GM12891 (cell line): ENCODE results near the gene EIF3K.
A peak's percentile ranks its signal among the peaks of the same experiment; 100 is the strongest.
"Not testable (repeated sequence)": the region's sequence is repeated elsewhere in the genome, so short reads cannot be mapped to it uniquely, and the experiment has no call there.

Source experiments
- DNase-seq: peaks from one replicate; pipeline ENCODE4 v3.0.0; 2011; ENCODE audit warnings: low spot score; ENCODE audit not compliant: insufficient read length
- FAIRE-seq: peaks from 2 replicates; lab custom pipeline; 2011; peaks lifted over from hg19 to GRCh38; lab: Jason Lieb, UNC
- PAX5 ChIP-seq: IDR thresholded peaks from 2 replicates; pipeline ENCODE4 v1.6.1; 2011; ENCODE audit warnings: low read length, moderate library complexity, mild to moderate bottlenecking; ENCODE audit not compliant: insufficient read depth, severe bottlenecking
- POLR2A ChIP-seq: IDR thresholded peaks from 2 replicates; pipeline ENCODE4 v1.6.1; 2011; ENCODE audit warnings: low read depth, low read length, control low read depth
- POLR2AphosphoS5 ChIP-seq: IDR thresholded peaks from 2 replicates; pipeline ENCODE4 v1.6.1; 2011; ENCODE audit warnings: low read depth, low read length, control low read depth
- POU2F2 ChIP-seq: IDR thresholded peaks from 2 replicates; pipeline ENCODE4 v1.6.1; 2011; ENCODE audit warnings: low read depth, mild to moderate bottlenecking, control low read depth, low read length, moderate library complexity
- SPI1 ChIP-seq: IDR thresholded peaks from 2 replicates; pipeline ENCODE4 v1.6.1; 2011; ENCODE audit warnings: low read depth, low read length, control low read depth
- TAF1 ChIP-seq: IDR thresholded peaks from 2 replicates; pipeline ENCODE4 v1.6.1; 2011; ENCODE audit warnings: low read depth, low read length, control low read depth

EIF3K gene

DNA sequence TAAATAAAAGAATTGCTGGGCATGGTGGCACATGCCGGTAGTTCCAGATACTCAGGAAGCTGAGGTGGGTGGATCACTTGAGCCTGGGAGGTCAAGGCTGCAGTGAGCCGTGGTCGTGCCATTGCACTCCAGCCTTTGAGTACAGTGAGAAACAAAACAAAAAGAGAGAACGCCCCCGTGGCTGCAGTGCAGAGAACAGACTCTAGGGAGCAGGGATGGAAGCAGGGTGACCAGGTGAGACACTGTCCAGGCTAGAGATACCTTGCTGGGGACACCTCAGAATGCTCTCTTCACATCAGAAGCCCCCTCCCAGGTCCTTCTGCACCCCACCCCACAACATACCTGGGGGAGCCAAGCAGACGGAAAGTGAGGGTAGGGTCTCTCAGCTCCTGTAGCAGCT is 26.0 kb upstream of the EIF3K start:
- DNase-seq: no peak
- TF ChIP-seq POLR2AphosphoS5 (no peak), TAF1 (no peak), POU2F2 (no peak), SPI1 (no peak)
- FAIRE-seq: no peak

DNA sequence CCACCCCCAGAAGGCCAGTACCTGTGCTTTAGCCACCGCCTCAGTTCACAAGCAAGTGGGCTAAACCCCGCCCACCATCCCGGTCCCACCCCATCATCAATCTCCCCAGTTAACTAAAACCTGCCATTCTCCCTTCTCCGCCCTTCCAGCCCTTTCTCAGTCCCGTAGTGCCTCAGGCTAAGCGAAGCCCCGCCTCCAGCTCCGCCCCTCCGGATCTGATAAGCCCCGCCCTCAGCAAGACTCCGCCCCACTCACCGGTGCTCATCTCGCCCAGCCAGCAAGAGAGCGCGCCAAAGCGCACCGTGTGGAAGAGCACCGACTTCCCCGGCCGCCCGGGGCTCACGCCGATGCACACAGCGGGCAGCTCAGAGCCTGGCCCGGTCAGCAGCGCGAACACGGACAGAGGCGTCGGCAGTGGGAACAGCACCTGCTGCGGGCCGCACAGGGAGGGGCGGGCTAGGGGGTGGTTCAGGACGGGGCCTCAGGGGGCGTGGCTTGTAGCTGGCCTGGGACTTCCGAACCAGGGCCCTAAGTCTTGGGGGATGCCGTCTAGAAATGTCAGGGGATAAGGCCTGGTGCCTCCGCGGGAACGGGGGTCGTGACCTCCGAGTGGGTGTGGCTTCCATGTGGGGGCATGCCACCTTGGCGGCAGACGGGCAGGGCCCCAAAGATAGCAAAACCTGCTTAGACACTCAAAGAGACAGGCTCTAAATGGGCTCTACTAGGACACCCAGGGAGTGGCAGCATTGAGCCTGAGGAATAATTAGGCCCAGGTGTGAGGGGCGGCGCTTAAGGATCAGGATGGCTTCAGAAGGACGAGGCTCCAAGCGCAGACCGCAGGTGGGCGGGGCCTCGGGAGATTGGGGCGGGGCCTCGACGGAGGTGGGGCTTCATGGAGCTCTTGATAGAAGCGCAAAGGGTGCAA is 22.7 kb upstream of the EIF3K start:
- no peak for TF ChIP-seq PAX5
- TF ChIP-seq POU2F2: no peak
- no peak for TF ChIP-seq POLR2AphosphoS5
- TF ChIP-seq TAF1: no peak
- TF ChIP-seq POLR2A: no peak
- no peak for TF ChIP-seq SPI1
- no peak for DNase-seq
- FAIRE-seq: no peak

DNA sequence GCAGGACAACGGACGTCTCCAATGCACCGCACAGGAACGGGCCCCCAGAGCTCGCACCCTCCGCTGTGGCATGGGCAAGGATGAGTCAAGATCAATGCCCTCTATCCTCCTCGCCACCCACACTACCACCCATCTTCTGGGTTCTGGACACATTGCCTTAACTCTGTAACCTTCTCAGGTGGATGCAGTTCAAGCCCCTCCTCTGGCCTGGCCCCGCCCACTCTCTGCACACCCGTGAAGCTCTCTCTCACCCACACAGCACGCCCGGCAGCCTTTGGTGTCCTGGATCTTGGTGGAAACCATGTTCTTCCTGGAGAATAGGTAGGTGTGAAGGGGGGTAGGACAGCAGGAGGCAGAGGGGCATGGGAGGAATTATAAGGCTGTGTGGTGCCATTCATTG is 21.9 kb upstream of the EIF3K start:
- FAIRE-seq: no peak

DNA sequence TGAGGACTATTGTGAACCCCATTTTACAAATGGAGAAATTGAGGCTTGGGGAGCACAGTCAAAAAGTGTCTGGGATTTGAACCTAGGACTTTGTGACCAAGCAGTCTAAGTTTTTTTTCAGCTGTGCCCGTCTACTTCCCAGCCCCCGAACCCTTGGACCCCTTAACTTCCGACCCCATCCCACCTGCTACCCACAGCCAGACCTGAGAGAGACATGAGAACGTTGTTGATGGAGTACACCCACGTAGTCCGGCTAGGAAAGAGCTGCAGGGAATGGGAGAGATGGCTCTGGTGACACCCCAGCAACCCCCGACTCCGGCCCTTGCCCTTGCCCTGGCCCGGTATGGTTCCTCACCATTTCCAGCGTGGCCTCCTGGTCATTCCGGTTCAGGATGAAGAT is 19.3 kb upstream of the EIF3K start:
- TF ChIP-seq POLR2AphosphoS5 (no peak), POLR2A (no peak), TAF1 (no peak), POU2F2 (no peak), SPI1 (no peak), PAX5 (no peak)
- FAIRE-seq: peak; percentile 51
- no peak for DNase-seq

More for the DNA sequence above, 21.9 kb upstream of the EIF3K start:
- TF ChIP-seq PAX5: no peak
- no peak for TF ChIP-seq POU2F2
- no peak for TF ChIP-seq POLR2AphosphoS5
- no peak for TF ChIP-seq TAF1
- TF ChIP-seq POLR2A: no peak
- no peak for TF ChIP-seq SPI1
- DNase-seq: no peak

DNA sequence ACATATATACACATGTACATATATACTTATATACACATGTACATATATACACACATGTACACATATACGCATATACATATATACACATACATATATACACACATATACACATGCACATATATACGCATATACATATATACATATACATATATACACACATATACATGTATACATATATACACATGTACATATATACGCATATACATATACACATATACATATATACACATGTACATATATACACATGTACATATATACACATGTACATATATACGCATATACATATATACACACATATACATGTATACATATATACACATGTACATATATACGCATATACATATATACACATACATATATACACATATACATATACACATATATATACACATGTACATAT is 16.1 kb upstream of the EIF3K start:
- FAIRE-seq, DNase-seq: not testable (repeated sequence)

DNA sequence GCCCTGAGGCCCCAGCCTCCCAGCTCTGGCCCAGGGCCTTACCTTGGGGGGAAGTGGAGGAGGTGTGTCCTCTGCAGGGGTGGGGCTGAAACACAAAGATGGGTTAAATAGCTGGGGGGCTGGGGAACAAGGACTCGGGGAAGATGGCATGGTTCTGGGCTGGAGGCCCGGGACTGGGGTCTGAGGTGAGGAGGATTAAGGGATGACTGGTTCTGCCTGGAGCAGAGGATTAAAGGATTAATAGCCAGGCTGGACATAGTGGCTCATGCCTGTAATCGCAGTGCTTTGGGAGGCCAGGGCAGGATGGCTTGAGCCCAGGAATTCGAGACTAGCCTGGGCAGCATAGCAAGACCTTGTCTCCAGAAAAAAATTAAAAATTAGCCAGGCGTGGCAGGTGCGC is 12.9 kb upstream of the EIF3K start:
- no peak for DNase-seq
- no peak for TF ChIP-seq POU2F2
- TF ChIP-seq POLR2A: no peak
- no peak for TF ChIP-seq SPI1
- no peak for TF ChIP-seq PAX5
- no peak for TF ChIP-seq POLR2AphosphoS5
- no peak for TF ChIP-seq TAF1
- FAIRE-seq: no peak

DNA sequence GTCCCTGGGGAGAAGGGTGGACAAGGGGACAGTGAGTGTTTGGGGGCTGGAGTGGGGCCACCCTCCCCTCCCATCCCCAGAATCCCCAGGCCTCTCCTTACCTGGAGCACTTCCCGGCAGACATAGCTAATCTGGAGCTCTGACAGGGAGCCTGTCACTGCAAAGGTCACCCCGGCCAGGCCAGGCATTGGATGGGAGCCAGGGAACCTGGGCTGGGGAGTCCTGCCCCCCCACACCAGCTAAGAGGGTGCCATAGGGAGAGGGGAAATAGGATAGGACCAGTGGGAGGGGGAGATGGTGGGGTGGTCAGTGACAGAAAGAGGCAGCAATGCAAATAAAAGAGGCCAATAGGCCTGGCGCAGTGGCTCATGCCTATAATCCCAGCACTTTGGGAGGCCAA is 4.7 kb upstream of the EIF3K start:
- FAIRE-seq (no peak), DNase-seq (no peak)
- TF ChIP-seq POU2F2 (no peak), SPI1 (no peak), POLR2A (no peak), TAF1 (no peak), PAX5 (no peak), POLR2AphosphoS5 (no peak)

DNA sequence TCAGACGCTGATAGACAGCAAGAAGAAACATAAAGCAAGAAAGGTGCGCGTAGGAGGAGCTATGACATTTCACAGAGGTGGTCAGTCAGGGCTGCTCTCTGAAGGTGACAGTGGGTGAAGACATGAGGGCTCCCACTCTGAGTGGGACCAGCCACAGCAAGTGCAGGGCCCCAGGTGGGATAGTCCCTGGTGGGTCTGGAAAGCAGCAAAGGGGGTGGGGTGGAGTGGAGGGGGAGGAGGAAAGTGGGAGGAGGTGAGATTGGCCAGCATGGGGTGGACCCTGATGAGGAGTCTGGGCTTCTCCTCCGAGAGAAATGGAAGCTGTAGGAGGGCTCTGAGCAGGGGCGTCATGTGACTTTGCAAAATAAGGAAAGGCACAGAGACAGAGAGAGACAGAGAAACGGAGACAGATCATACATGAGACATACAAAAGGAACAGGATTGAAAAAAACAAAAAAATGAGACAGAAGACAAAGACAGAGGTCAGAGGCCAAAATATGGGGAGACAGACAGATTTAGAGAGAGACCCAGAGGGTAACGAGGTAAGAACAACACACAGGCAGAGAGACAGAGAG is 3.9 kb upstream of the EIF3K start:
- no peak for FAIRE-seq

DNA sequence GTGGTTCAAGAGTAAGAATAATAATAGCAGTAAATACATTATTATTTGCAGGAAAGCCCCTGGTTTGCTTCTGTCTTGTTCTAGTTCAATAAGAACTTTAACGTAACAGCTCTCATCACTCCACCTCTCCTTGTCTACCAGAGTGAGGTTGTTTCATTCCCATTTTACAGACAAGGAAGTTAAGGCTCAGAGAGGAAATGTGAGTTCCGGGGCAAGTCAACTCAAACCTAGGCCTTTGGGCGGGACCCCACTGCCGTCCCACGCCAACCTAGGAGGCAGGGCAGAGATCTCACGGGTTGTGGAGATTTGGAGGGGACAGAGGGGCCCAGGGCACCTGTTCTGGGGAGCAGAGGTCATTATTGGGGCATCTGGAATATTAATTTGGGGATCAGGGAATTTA is 2.7 kb upstream of the EIF3K start:
- FAIRE-seq (peak; percentile 56), DNase-seq (no peak)
- TF ChIP-seq PAX5 (no peak), SPI1 (peak; percentile 41), POLR2A (no peak)

More for the DNA sequence above, 3.9 kb upstream of the EIF3K start:
- DNase-seq: no peak
- TF ChIP-seq PAX5 (no peak), POU2F2 (no peak), POLR2A (no peak), POLR2AphosphoS5 (no peak), TAF1 (no peak), SPI1 (no peak)
